CD1c-positive myeloid dendritic cell (primary cell): ENCODE data around the gene KRT12.
A peak's percentile ranks its signal among the peaks of the same experiment; 100 is the strongest.
"Not testable (repeated sequence)": the region's sequence is repeated elsewhere in the genome, so short reads cannot be mapped to it uniquely, and the experiment has no call there.

Experiments
- DNase-seq: peaks from one replicate; pipeline ENCODE4 v3.0.0-alpha.2; 2016; ENCODE audit errors: extremely low spot score

KRT12 gene

GRCh38 chr17:40883626-40884334 is 16.8 kb upstream of the KRT12 start:
- no peak for DNase-seq

GRCh38 chr17:40883031-40883430 is 16.0 kb upstream of the KRT12 start:
- DNase-seq = no peak

GRCh38 chr17:40879026-40879425 is 12.0 kb upstream of the KRT12 start:
- DNase-seq = no peak

GRCh38 chr17:40878044-40878443 is 11.0 kb upstream of the KRT12 start:
- DNase-seq = no peak

- DNase-seq = no peak
Measured at GRCh38 chr17:40873801-40874200, 6.8 kb upstream of the KRT12 start.

- DNase-seq = no peak
Measured at GRCh38 chr17:40873255-40873654, 6.2 kb upstream of the KRT12 start.

GRCh38 chr17:40872416-40872815 is 5.4 kb upstream of the KRT12 start:
- DNase-seq = no peak

GRCh38 chr17:40871316-40871715 is 4.3 kb upstream of the KRT12 start:
- DNase-seq = no peak

GRCh38 chr17:40870136-40870535 is 3.1 kb upstream of the KRT12 start:
- no peak for DNase-seq

GRCh38 chr17:40864661-40865390 is 2.2 kb downstream of the KRT12 start:
- DNase-seq = no peak

GRCh38 chr17:40862985-40863733 is 3.9 kb downstream of the KRT12 start:
- DNase-seq = no peak

- DNase-seq = no peak
Measured at GRCh38 chr17:40859536-40859935, 7.5 kb downstream of the KRT12 start.

- not testable (repeated sequence) for DNase-seq
Measured at GRCh38 chr17:40858667-40859066, 8.4 kb downstream of the KRT12 start.

- no peak for DNase-seq
Measured at GRCh38 chr17:40857535-40857934, 9.5 kb downstream of the KRT12 start.

- DNase-seq = peak; percentile 64
Measured at GRCh38 chr17:40854175-40854814, 12.7 kb downstream of the KRT12 start.

GRCh38 chr17:40852364-40852763 is 14.7 kb downstream of the KRT12 start:
- DNase-seq = no peak

- DNase-seq = no peak
Measured at GRCh38 chr17:40850293-40850972, 16.6 kb downstream of the KRT12 start.

- no peak for DNase-seq
Measured at GRCh38 chr17:40849723-40850122, 17.3 kb downstream of the KRT12 start.

GRCh38 chr17:40848583-40849235 is 18.3 kb downstream of the KRT12 start:
- no peak for DNase-seq

- DNase-seq = no peak
Measured at GRCh38 chr17:40846515-40847144, 20.4 kb downstream of the KRT12 start.

GRCh38 chr17:40844671-40845107 is 22.3 kb downstream of the KRT12 start:
- no peak for DNase-seq
